Measurements from ENCODE around the gene TMEM156.
A peak's percentile ranks its signal among the peaks of the same experiment; 100 is the strongest.
"Not testable (repeated sequence)": the region's sequence is repeated elsewhere in the genome, so short reads cannot be mapped to it uniquely, and the experiment has no call there.

The TMEM156 gene

GRCh38 chr4:38964942-38965775, 67.0 kb downstream of the TMEM156 start (continued):
- no peak for TF ChIP-seq ZNF280D (tag by site-specific recombination; IDR thresholded peaks at IDR 0.05)

- H3K36me3 ChIP-seq (ENCODE audit: control insufficient read depth in 2 of 2, insufficient read depth in 1 of 2, low read length in 2 of 2); H3K9me3 ChIP-seq (ENCODE audit: control insufficient read depth, insufficient read depth, low read depth, low read length); H3K27ac ChIP-seq (ENCODE audit: extremely low read depth, low read depth, low read length); H3K4me3 ChIP-seq (ENCODE audit: low read depth, low read length); POLR2A ChIA-PET; H3K4me1 ChIP-seq (ENCODE audit: control insufficient read depth, insufficient read depth, low read length): not testable (repeated sequence)
- TF ChIP-seq SETDB1 (IDR thresholded peaks at IDR 0.05; ENCODE audit: insufficient read length, low read length) = peak; percentile 47
- CTCF ChIA-PET = interaction anchor here (0.6 kb wide), 1 partner anchor 1807 kb away, joined by 3 read pairs; no protein-coding TSS in a partner anchor
These were observed 73.0 kb downstream of the TMEM156 start for GRCh38 chr4:38959248-38959647.

- Histone ChIP-seq H3K36me3 (ENCODE audit: control insufficient read depth in 2 of 2, insufficient read depth in 1 of 2, low read length in 2 of 2) (no peaks in the 10 kb centered on the region), H3K9me3 (ENCODE audit: control insufficient read depth, insufficient read depth, low read depth, low read length) (no peaks in the 10 kb centered on the region), H3K4me3 (ENCODE audit: low read depth, low read length) (no peak overlapping the region), H3K4me1 (ENCODE audit: control insufficient read depth, insufficient read depth, low read length) (no peaks in the 10 kb centered on the region), H3K27ac (ENCODE audit: extremely low read depth, low read depth, low read length) (no peak overlapping the region)
- POLR2A ChIA-PET = interaction anchor here (0.6 kb wide), 1 partner anchor 16 kb away, joined by 4 read pairs; no protein-coding TSS in a partner anchor
- CTCF ChIA-PET = interaction anchor here (0.6 kb wide), 1 partner anchor 1806 kb away, joined by 3 read pairs; no protein-coding TSS in a partner anchor
- TF ChIP-seq ZSCAN18 (tag by site-specific recombination; IDR thresholded peaks at IDR 0.05) (no peak), ZNF626 (tag by site-specific recombination; IDR thresholded peaks at IDR 0.05) (no peak), ZNF707 (tag by site-specific recombination; IDR thresholded peaks at IDR 0.05) (no peak), ZNF48 (tag by site-specific recombination; IDR thresholded peaks at IDR 0.05) (no peak), ZNF518A (tag by site-specific recombination; conservative IDR thresholded peaks at IDR 0.05; ENCODE audit: low read depth) (no peak), ZNF140 (tag by site-specific recombination; IDR thresholded peaks at IDR 0.05) (no peak), ZNF175 (tag by site-specific recombination; IDR thresholded peaks at IDR 0.05) (no peak), ZNF341 (tag by site-specific recombination; IDR thresholded peaks at IDR 0.05; ENCODE audit: low read depth) (no peak), KLF17 (tag by site-specific recombination; IDR thresholded peaks at IDR 0.05) (no peak), ZSCAN16 (tag by site-specific recombination; IDR thresholded peaks at IDR 0.05) (no peak), ZNF155 (tag by site-specific recombination; IDR thresholded peaks at IDR 0.05) (no peak), ZNF24 (tag by site-specific recombination; IDR thresholded peaks at IDR 0.05) (no peak), ZNF658 (tag by site-specific recombination; IDR thresholded peaks at IDR 0.05) (no peak)
These were observed 73.6 kb downstream of the TMEM156 start for GRCh38 chr4:38958453-38959190.
